Heart left ventricle (tissue), 16 donors: ENCODE measurements around the gene FAM171A1. TPM values are rescaled to one million over a fixed set of nuclear protein-coding genes. Genes with fewer than 3 reads are reported as not detected.

Source experiments
- ATAC-seq, 4 donors: fragments of 200-7000 bp; cut with Tn5 transposase; one replicate each; pipeline ENCODE4 v1.9.1; 2020 to 2022; ENCODE audit warnings: moderate library complexity in 4 of 4, mild to moderate bottlenecking in 3 of 4, moderate number of reproducible peaks in 1 of 4
- DNase-seq, 5 donors: peaks; one replicate each; pipeline ENCODE4 v3.0.0-alpha.2; 2020
- H3K27ac ChIP-seq, 12 donors: fragments of 200-600 bp; sonication (generic) in 4 of 12; one replicate each; pipeline versions ENCODE4 v1.5.0 to v1.8.0; 2016 to 2022; ENCODE audit warnings: mild to moderate bottlenecking in 2 of 12
- H3K27me3 ChIP-seq, 9 donors: fragments of 200-600 bp; sonication (generic) in 2 of 9; one replicate each; pipeline versions ENCODE4 v1.5.1 to v1.8.0; 2016 to 2022; ENCODE audit warnings: mild to moderate bottlenecking in 3 of 9
- H3K36me3 ChIP-seq, 9 donors: fragments of 200-600 bp; sonication (generic) in 2 of 9; one replicate each; pipeline versions ENCODE4 v1.5.0 to v1.8.0; 2018 to 2022; ENCODE audit warnings: mild to moderate bottlenecking in 2 of 9
- H3K4me1 ChIP-seq, 12 donors: fragments of 200-600 bp; sonication (generic) in 4 of 12; one replicate each; pipeline versions ENCODE4 v1.5.0 to v1.8.0; 2016 to 2022; ENCODE audit warnings: mild to moderate bottlenecking in 3 of 12
- H3K4me3 ChIP-seq, 12 donors: fragments of 200-600 bp; sonication (generic) in 4 of 12; one replicate each; pipeline versions ENCODE4 v1.5.0 to v1.8.0; 2017 to 2022; ENCODE audit warnings: mild to moderate bottlenecking in 9 of 12, moderate library complexity in 4 of 12
- H3K9me3 ChIP-seq, 12 donors: fragments of 200-600 bp; sonication (generic) in 4 of 12; one replicate each; pipeline versions ENCODE4 v1.5.0 to v1.8.0; 2016 to 2022; ENCODE audit warnings: mild to moderate bottlenecking in 1 of 12
- CTCF ChIP-seq, 12 donors: fragments of 200-600 bp; sonication (generic) in 4 of 12; IDR thresholded peaks; one replicate each; pipeline versions ENCODE4 v1.5.0 to v1.8.0; 2018 to 2022; ENCODE audit warnings: antibody characterized with exemption in 12 of 12, mild to moderate bottlenecking in 5 of 12
- POLR2A ChIP-seq, 2 donors: fragments of 450-650 bp; IDR thresholded peaks; one replicate each; pipeline ENCODE4 v1.6.1; 2017; ENCODE audit warnings: antibody characterized with exemption in 2 of 2, mild to moderate bottlenecking in 2 of 2, moderate library complexity in 2 of 2
- WGBS, 4 donors: extraction: QIAGEN DNeasy Blood & Tissue Kit in 2 of 4; methylation state at CpG; one replicate each; pipeline versions ENCODE4 v1.1.5 to v1.1.7; 2013 to 2018; 5-methylcytosine and 5-hydroxymethylcytosine counted together
- intact Hi-C, 10 donors: fragments of 100-400 bp; cut with DNase I; formaldehyde crosslinking; loops; one replicate each; pipeline versions ENCODE4 v1.11.1 to v1.14.2; 2022
- polyA plus RNA-seq, 2 donors: library from polyadenylated mRNA; stranded (reverse); fragments of 200-250 nt; gene quantifications; one replicate each; pipeline ENCODE4 v1.2.3, GENCODE V29; 2013
- total RNA-seq, 9 donors: library from RNA; depleted of rRNA in 2 of 9; stranded (reverse); fragments of >200 nt in 2 of 9; fragmentation: NEBNext Ultra II Directional in 3 of 9; extraction: Animal tissue kit (Norgen Biotek cat#: 25700) in 3 of 9; gene quantifications; one replicate each; pipeline versions ENCODE4 v1.1.0 to v1.2.4, GENCODE V29; 2016 to 2023
- donor health status: ischemic (EF 13 %, LVEDD 7.1; RV severe dilation, severe dysfunction).
- donor health status: healthy with polysubstance abuse.
- donor health status: DM: no; HTN: yes; CAD: no.
- donor health status: DM: no; HTN: no; CAD: no.
- donor health status: ischemic (EF 25% LVEDD 6.9; RV normal size, moderate dysfunction).
- donor health status: ischemic (EF 25% LVEDD 5.7; RV mildly dilated, moderate dysfunction).
- donor health status: healthy.
- donor health status: DM: yes; HTN: yes; CAD: no.
- donor health status: ischemic (EF 35%, LVEDD 5.7; RV mildly dilated, moderate dysfunction).
- donor health status: nonischemic (EF 11% LVEDD 7.7; RV severe dilation, severe dysfunction).
- donor health status: DM: yes; HTN: yes; CAD: no.
- donor health status: PGD.
- donor health status: ischemic (EF 29% LVEDD 5.4; RV normal size, mild dysfunction).
- donor health status: nonischemic (EF 23%, LVEDD 6.1; RV moderate dilation, normal function).

The FAM171A1 gene
- total and polyA plus RNA-seq, 11 donors = 4.1 to 18.0 (median 9.8) TPM

- 22 to 25% (median 22%) methylated on average over 27 to 29 of the region's 29 CpGs for WGBS, 4 donors
- Histone ChIP-seq H3K4me1 (peaks cover 0 to 22% (median 2%) of the 10 kb centered on the region in 12 donors), H3K4me3 (peak overlapping the region; percentile 56 to 91 (median 69)), H3K9me3 (no peaks in the 10 kb centered on the region), H3K36me3 (no peaks in the 10 kb centered on the region), H3K27ac (peak overlapping the region in 8 of 12 donors; percentile 54 to 83 (median 71)), H3K27me3 (peaks cover 0 to 39% (median 0%) of the 10 kb centered on the region in 9 donors)
- TF ChIP-seq CTCF (IDR thresholded peaks at IDR 0.05) (no peak), POLR2A (IDR thresholded peaks at IDR 0.05) (no peak)
- DNase-seq (no peak), ATAC-seq (peak in 2 of 4 donors; percentile 17 to 26)
- intact Hi-C loops = loop anchor here (2.0 to 10.0 kb wide), 9 partner anchors 105 to 265 kb away; partner anchors contain the start of gene NMT2 (in 1 of the 10)
These were observed 1.6 kb downstream of the FAM171A1 start for GRCh38 chr10:15369256-15370211.

DNA sequence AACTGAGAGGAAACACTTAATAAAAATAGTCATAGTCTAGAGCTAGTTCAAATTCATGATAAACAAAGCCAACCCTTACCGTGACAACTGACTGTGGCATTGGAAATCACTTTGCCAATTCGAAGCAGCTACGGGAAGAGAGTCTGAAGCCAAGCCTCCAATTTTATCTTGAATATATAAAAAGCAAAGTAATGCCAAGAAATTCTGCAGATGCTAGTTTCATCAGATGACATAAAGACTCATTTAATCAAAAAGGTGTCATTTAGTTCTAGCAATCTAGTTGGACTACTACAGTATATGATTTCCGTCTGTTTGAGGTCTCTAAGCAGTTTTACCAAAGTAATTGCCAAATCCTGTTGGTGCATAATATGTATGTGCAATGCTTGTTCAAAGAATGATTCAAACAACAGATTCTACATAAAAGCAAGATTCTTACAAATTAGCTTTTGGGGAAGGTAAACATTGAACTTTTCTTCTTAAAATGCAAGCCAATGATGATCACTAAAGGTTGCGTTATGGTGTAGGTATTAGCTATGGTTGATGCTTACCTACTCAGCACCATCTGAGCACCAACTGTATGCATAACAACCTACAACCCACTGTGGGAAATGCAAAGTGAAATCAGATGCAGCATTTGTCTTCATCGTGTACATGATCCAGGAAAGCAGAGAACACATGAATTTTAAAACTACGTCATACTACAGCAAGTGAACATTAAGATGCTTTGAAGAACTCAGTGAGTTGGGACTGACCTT is 2.8 kb downstream of the FAM171A1 start:
- H3K4me1 ChIP-seq = peaks cover 0 to 17% (median 2%) of the 10 kb centered on the region in 12 donors
- no peak for ATAC-seq
- H3K27ac ChIP-seq = no peak overlapping the region
- no peaks in the 10 kb centered on the region for H3K9me3 ChIP-seq
- 73 to 77% (median 75%) methylated on average over 7 of the region's 7 CpGs for WGBS, 4 donors
- intact Hi-C loops = loop anchor here in 3 of 10 donors (5.0 kb wide), 3 partner anchors 106 to 156 kb away; no protein-coding TSS in a partner anchor
- no peaks in the 10 kb centered on the region for H3K36me3 ChIP-seq
- peak overlapping the region in 3 of 12 donors; percentile 6 to 72 (median 58) for H3K4me3 ChIP-seq
- H3K27me3 ChIP-seq = peaks cover 0 to 39% (median 0%) of the 10 kb centered on the region in 9 donors
- DNase-seq = no peak
- TF ChIP-seq CTCF (IDR thresholded peaks at IDR 0.05) = no peak
- TF ChIP-seq POLR2A (IDR thresholded peaks at IDR 0.05) = no peak

- intact Hi-C loops = loop anchor here in 3 of 10 donors (5.0 kb wide), 3 partner anchors 105 to 155 kb away; no protein-coding TSS in a partner anchor
- ATAC-seq (no peak), DNase-seq (no peak)
- no peak overlapping the region for H3K27ac ChIP-seq
- H3K27me3 ChIP-seq = peaks cover 0 to 32% (median 0%) of the 10 kb centered on the region in 9 donors
- WGBS, 4 donors = 72 to 79% (median 76%) methylated on average over 8 of the region's 8 CpGs
- H3K36me3 ChIP-seq = no peaks in the 10 kb centered on the region
- peaks cover 0 to 17% (median 2%) of the 10 kb centered on the region in 12 donors for H3K4me1 ChIP-seq
- no peaks in the 10 kb centered on the region for H3K9me3 ChIP-seq
- TF ChIP-seq POLR2A (IDR thresholded peaks at IDR 0.05) (no peak), CTCF (IDR thresholded peaks at IDR 0.05) (no peak)
- H3K4me3 ChIP-seq = no peak overlapping the region
These were observed 3.6 kb downstream of the FAM171A1 start for GRCh38 chr10:15367296-15368085.
